Eye (tissue), 1 donor: ENCODE data around the gene PDCL3.

Experiments used
- DNase-seq: peaks from one replicate; pipeline ENCODE4 v3.0.0-alpha.2; 2015

Gene PDCL3

GRCh38 chr2:100562613-100563406 is at the start of gene PDCL3:
Gene PDCL3 (plus strand): TSS chr2:100562993. CDS start chr2:100563068, 75 bp downstream.
- DNase-seq, result peak; percentile 98

GRCh38 chr2:100513650-100514049 is 49.1 kb upstream of the PDCL3 start:
- no peak for DNase-seq

- DNase-seq, result no peak
Observed at GRCh38 chr2:100517556-100517955, 45.2 kb upstream of the PDCL3 start.

- no peak for DNase-seq
Observed at GRCh38 chr2:100518801-100519200, 44.0 kb upstream of the PDCL3 start.

- no peak for DNase-seq
Observed at GRCh38 chr2:100520224-100520623, 42.6 kb upstream of the PDCL3 start.

GRCh38 chr2:100522430-100522829 is 40.4 kb upstream of the PDCL3 start:
- DNase-seq, result no peak

- no peak for DNase-seq
Observed at GRCh38 chr2:100524331-100524730, 38.5 kb upstream of the PDCL3 start.

- DNase-seq, result no peak
Observed at GRCh38 chr2:100526868-100527267, 35.9 kb upstream of the PDCL3 start.

- no peak for DNase-seq
Observed at GRCh38 chr2:100527440-100528015, 35.3 kb upstream of the PDCL3 start.

- no peak for DNase-seq
Observed at GRCh38 chr2:100529176-100529575, 33.6 kb upstream of the PDCL3 start.

GRCh38 chr2:100529900-100530299 is 32.9 kb upstream of the PDCL3 start:
- no peak for DNase-seq

GRCh38 chr2:100535855-100536254 is 26.9 kb upstream of the PDCL3 start:
- no peak for DNase-seq

- no peak for DNase-seq
Observed at GRCh38 chr2:100537918-100538317, 24.9 kb upstream of the PDCL3 start.

GRCh38 chr2:100539221-100539620 is 23.6 kb upstream of the PDCL3 start:
- no peak for DNase-seq

- DNase-seq, result no peak
Observed at GRCh38 chr2:100541404-100541803, 21.4 kb upstream of the PDCL3 start.

GRCh38 chr2:100542418-100542817 is 20.4 kb upstream of the PDCL3 start:
- no peak for DNase-seq

- peak; percentile 42 for DNase-seq
Observed at GRCh38 chr2:100544911-100545596, 17.7 kb upstream of the PDCL3 start.

GRCh38 chr2:100546469-100546868 is 16.3 kb upstream of the PDCL3 start:
- DNase-seq, result no peak

GRCh38 chr2:100548771-100549170 is 14.0 kb upstream of the PDCL3 start:
- DNase-seq, result peak; percentile 31

GRCh38 chr2:100551303-100551702 is 11.5 kb upstream of the PDCL3 start:
- no peak for DNase-seq

GRCh38 chr2:100554798-100555407 is 7.9 kb upstream of the PDCL3 start:
- DNase-seq, result no peak

- no peak for DNase-seq
Observed at GRCh38 chr2:100556746-100557145, 6.0 kb upstream of the PDCL3 start.

- DNase-seq, result no peak
Observed at GRCh38 chr2:100560216-100560830, 2.5 kb upstream of the PDCL3 start.
